Measurements from ENCODE around the gene SCN8A. TPM values are rescaled to one million over a fixed set of nuclear protein-coding genes. Genes with fewer than 3 reads are reported as not detected.

SCN8A gene
- total and polyA plus RNA-seq, 2 donors from 2014 or later: 0.34 to 1.4 TPM

DNA sequence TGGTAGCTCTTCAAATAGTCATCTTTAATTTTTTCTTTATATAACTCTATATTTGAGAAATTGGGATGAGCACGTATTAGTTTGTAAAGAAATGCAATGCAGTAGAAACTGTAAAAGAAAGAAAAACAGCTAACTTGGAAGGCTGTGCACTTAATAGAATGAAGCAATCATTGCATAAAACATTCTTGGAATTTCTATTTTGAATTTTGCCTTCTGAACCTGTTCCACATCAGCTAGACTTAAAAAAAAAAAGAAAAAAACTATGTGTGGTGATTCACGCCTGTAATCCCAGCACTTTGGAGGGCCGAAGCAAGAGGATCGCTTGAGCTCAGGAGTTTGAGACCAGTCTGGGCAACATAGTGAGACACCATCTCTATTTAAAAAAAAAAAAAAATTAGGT, 29.4 kb downstream of the SCN8A start:
- H3K36me3 ChIP-seq (ENCODE audit: control insufficient read depth in 2 of 3, insufficient read depth in 3 of 3, low read length in 3 of 3): no peaks in the 10 kb centered on the region
- H3K9me3 ChIP-seq (ENCODE audit: control insufficient read depth in 2 of 3, insufficient read depth in 1 of 3, low read length in 3 of 3): no peaks in the 10 kb centered on the region
- intact Hi-C loops (cut with DNase I): no loop called here
- H3K9ac ChIP-seq (ENCODE audit: low read length in 3 of 3): no peak overlapping the region
- no peak overlapping the region for H3K4me3 ChIP-seq (ENCODE audit: low read length in 3 of 3)
- H3K27me3 ChIP-seq (ENCODE audit: control insufficient read depth, insufficient read depth, low read length): no peaks in the 10 kb centered on the region
- TF ChIP-seq, protein P1, sequence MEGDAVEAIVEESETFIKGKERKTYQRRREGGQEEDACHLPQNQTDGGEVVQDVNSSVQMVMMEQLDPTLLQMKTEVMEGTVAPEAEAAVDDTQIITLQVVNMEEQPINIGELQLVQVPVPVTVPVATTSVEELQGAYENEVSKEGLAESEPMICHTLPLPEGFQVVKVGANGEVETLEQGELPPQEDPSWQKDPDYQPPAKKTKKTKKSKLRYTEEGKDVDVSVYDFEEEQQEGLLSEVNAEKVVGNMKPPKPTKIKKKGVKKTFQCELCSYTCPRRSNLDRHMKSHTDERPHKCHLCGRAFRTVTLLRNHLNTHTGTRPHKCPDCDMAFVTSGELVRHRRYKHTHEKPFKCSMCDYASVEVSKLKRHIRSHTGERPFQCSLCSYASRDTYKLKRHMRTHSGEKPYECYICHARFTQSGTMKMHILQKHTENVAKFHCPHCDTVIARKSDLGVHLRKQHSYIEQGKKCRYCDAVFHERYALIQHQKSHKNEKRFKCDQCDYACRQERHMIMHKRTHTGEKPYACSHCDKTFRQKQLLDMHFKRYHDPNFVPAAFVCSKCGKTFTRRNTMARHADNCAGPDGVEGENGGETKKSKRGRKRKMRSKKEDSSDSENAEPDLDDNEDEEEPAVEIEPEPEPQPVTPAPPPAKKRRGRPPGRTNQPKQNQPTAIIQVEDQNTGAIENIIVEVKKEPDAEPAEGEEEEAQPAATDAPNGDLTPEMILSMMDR (IDR thresholded peaks at IDR 0.05; ENCODE audit: borderline replicate concordance, extremely low read depth, insufficient read depth): no peak
- DNase-seq (no peak), FAIRE-seq (no peak)
- no peaks in the 10 kb centered on the region for H3K4me1 ChIP-seq (ENCODE audit: control insufficient read depth in 2 of 3, insufficient read depth in 2 of 3, low read depth in 1 of 3, low read length in 3 of 3)
- no peak overlapping the region for H3K27ac ChIP-seq (ENCODE audit: low read depth in 2 of 2, low read length in 2 of 2)

DNA sequence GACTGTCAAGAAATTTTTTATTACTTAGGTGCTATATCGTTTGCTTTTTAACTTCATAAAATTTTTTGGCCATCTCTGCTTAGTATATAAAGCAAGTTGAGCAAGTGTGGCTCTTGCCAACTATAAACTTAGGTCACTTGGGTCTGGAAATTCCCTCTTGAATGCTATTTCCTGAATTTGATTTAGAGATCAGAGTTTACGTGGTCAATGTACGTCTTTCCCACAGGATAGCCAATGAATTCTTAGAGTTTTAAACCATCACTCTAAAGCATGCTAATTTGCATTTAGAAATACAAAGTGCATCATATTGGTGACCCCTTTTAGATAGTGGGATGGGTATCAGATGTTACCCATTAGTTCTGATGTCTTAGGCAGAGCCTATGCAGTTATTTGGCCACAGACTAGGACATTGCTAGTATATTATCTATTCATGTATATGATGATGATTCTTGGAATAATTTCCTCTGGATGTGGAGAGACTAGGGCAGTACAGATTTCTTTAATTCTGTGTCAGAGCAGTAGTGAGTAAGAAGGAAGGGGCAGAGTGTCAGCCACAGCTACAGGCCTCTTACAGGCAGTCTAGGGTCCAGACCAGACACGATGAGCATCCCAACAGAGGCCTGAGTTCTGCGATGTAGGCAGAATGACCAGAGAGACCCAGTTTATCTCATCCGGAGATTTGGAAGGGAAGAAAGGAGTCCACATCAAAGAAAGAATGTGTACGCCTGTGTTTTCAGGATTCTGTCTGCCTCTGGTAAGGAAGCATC, 30.3 kb downstream of the SCN8A start:
- Histone ChIP-seq H3K4me3 (ENCODE audit: low read length in 3 of 3) (no peak overlapping the region), H3K36me3 (ENCODE audit: control insufficient read depth in 2 of 3, insufficient read depth in 3 of 3, low read length in 3 of 3) (no peaks in the 10 kb centered on the region), H3K4me1 (ENCODE audit: control insufficient read depth in 2 of 3, insufficient read depth in 2 of 3, low read depth in 1 of 3, low read length in 3 of 3) (no peaks in the 10 kb centered on the region), H3K27ac (ENCODE audit: low read depth in 2 of 2, low read length in 2 of 2) (no peak overlapping the region), H3K9ac (ENCODE audit: low read length in 3 of 3) (no peak overlapping the region), H3K9me3 (ENCODE audit: control insufficient read depth in 2 of 3, insufficient read depth in 1 of 3, low read length in 3 of 3) (no peaks in the 10 kb centered on the region), H3K27me3 (ENCODE audit: control insufficient read depth, insufficient read depth, low read length) (no peaks in the 10 kb centered on the region)
- FAIRE-seq (no peak), DNase-seq (peak in 1 of 5 donors; percentile 40)
- TF ChIP-seq, protein P1 (IDR thresholded peaks at IDR 0.05; ENCODE audit: borderline replicate concordance, extremely low read depth, insufficient read depth): no peak
- intact Hi-C loops (cut with DNase I): no loop called here

DNA sequence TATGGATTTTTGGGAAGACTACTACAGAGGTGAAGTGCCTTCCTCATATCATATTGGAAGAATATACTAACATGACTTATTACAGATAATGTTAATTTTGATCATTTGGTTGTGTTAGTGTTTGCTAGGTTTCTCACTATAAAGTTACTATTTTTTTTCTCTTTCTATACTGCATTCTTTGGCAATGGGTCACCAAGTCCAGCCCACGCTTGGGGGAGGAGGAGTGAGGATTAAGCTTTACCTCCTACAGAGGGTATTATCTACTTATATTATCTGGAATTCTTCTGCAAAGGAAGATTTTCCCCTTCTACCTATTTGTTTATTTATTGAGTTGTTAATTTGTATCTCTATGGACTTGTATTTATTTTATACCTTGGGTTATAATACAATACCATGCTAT, 31.5 kb downstream of the SCN8A start:
- no peaks in the 10 kb centered on the region for H3K36me3 ChIP-seq (ENCODE audit: control insufficient read depth in 2 of 3, insufficient read depth in 3 of 3, low read length in 3 of 3)
- TF ChIP-seq, protein P1 (IDR thresholded peaks at IDR 0.05; ENCODE audit: borderline replicate concordance, extremely low read depth, insufficient read depth): no peak
- intact Hi-C loops (cut with DNase I): no loop called here
- H3K9me3 ChIP-seq (ENCODE audit: control insufficient read depth in 2 of 3, insufficient read depth in 1 of 3, low read length in 3 of 3): no peaks in the 10 kb centered on the region
- H3K27me3 ChIP-seq (ENCODE audit: control insufficient read depth, insufficient read depth, low read length): no peaks in the 10 kb centered on the region
- H3K27ac ChIP-seq (ENCODE audit: low read depth in 2 of 2, low read length in 2 of 2): no peak overlapping the region
- no peak overlapping the region for H3K9ac ChIP-seq (ENCODE audit: low read length in 3 of 3)
- no peaks in the 10 kb centered on the region for H3K4me1 ChIP-seq (ENCODE audit: control insufficient read depth in 2 of 3, insufficient read depth in 2 of 3, low read depth in 1 of 3, low read length in 3 of 3)
- no peak overlapping the region for H3K4me3 ChIP-seq (ENCODE audit: low read length in 3 of 3)
- FAIRE-seq (no peak), DNase-seq (no peak)
